Measurements from ENCODE around the gene KCTD16.

DNA sequence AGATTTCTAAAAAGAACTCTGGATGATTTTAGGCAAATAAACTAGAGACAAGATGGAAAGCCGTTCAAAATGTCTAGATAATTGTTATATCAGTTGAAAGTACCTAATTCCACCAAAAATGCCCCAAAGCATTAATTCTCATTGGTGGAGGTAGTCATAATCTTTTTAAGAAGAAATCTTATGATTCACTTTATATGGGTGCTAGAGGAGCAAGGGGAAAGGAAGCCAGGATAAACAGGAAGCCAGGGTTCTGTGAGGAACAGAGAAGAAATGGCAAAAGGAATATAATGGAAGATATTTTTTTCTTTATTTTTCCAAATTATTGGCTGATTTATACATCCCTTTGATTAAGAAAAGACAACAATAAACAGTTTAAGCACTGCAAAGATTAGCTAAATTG, 8.0 kb upstream of the KCTD16 start:
- TF ChIP-seq, protein P1, sequence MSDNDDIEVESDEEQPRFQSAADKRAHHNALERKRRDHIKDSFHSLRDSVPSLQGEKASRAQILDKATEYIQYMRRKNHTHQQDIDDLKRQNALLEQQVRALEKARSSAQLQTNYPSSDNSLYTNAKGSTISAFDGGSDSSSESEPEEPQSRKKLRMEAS (IDR thresholded peaks at IDR 0.05): no peak
- TF ChIP-seq EP300 (IDR thresholded peaks at IDR 0.05) (no peak), JUN (IDR thresholded peaks at IDR 0.05) (no peak), POLR2A (IDR thresholded peaks at IDR 0.05; ENCODE audit: low read length) (no peak), KDM1A (IDR thresholded peaks at IDR 0.05; ENCODE audit: low read depth) (no peak), ZSCAN20 (CRISPR knock-in tag; IDR thresholded peaks at IDR 0.05) (no peak)
- TF ChIP-seq, protein P2, sequence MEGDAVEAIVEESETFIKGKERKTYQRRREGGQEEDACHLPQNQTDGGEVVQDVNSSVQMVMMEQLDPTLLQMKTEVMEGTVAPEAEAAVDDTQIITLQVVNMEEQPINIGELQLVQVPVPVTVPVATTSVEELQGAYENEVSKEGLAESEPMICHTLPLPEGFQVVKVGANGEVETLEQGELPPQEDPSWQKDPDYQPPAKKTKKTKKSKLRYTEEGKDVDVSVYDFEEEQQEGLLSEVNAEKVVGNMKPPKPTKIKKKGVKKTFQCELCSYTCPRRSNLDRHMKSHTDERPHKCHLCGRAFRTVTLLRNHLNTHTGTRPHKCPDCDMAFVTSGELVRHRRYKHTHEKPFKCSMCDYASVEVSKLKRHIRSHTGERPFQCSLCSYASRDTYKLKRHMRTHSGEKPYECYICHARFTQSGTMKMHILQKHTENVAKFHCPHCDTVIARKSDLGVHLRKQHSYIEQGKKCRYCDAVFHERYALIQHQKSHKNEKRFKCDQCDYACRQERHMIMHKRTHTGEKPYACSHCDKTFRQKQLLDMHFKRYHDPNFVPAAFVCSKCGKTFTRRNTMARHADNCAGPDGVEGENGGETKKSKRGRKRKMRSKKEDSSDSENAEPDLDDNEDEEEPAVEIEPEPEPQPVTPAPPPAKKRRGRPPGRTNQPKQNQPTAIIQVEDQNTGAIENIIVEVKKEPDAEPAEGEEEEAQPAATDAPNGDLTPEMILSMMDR (IDR thresholded peaks at IDR 0.05): no peak
